ENCODE data around the gene ALDH3B2.
"Not testable (repeated sequence)": the region's sequence is repeated elsewhere in the genome, so short reads cannot be mapped to it uniquely, and the experiment has no call there.

The ALDH3B2 gene

DNA sequence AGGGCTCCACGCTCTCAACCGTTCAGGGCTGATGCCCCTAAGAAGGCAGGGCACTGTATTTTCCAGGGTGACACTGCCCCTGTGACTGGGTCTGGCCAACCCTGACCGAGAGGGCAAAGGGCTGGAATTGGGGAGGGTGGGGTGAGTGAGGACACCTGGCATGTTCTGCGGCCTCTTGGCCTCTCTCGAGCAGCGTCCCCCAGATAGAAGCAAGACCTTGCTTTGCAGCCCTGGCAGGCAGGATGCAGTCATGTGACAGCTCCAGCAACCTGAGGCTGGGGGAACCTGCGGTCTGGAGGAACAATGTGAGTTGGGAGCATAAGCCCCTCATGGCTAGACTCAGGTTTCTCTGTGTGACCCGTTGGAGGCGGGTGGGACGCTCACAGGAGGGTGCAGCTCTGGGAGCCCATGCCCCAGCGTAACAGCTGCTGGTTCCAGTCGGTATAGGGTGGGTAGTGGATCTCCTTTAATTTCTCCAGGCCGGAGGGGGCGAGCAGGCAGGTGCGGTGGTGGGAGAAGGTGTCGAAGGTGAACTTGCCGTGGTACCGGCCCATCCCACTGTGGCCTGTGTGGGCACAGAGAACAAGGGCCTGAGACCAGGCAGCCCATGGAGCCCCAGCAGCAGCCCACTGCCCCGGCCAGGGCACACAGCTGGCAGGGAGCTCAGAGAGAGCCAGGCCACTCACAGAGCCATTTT is 11.4 kb downstream of the ALDH3B2 start:
- no peak for TF ChIP-seq ZFX (IDR thresholded peaks at IDR 0.05; ENCODE audit: borderline replicate concordance)
- TF ChIP-seq, protein P1, sequence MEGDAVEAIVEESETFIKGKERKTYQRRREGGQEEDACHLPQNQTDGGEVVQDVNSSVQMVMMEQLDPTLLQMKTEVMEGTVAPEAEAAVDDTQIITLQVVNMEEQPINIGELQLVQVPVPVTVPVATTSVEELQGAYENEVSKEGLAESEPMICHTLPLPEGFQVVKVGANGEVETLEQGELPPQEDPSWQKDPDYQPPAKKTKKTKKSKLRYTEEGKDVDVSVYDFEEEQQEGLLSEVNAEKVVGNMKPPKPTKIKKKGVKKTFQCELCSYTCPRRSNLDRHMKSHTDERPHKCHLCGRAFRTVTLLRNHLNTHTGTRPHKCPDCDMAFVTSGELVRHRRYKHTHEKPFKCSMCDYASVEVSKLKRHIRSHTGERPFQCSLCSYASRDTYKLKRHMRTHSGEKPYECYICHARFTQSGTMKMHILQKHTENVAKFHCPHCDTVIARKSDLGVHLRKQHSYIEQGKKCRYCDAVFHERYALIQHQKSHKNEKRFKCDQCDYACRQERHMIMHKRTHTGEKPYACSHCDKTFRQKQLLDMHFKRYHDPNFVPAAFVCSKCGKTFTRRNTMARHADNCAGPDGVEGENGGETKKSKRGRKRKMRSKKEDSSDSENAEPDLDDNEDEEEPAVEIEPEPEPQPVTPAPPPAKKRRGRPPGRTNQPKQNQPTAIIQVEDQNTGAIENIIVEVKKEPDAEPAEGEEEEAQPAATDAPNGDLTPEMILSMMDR (IDR thresholded peaks at IDR 0.05), result no peak
- no peak overlapping the region for H3K27ac ChIP-seq

DNA sequence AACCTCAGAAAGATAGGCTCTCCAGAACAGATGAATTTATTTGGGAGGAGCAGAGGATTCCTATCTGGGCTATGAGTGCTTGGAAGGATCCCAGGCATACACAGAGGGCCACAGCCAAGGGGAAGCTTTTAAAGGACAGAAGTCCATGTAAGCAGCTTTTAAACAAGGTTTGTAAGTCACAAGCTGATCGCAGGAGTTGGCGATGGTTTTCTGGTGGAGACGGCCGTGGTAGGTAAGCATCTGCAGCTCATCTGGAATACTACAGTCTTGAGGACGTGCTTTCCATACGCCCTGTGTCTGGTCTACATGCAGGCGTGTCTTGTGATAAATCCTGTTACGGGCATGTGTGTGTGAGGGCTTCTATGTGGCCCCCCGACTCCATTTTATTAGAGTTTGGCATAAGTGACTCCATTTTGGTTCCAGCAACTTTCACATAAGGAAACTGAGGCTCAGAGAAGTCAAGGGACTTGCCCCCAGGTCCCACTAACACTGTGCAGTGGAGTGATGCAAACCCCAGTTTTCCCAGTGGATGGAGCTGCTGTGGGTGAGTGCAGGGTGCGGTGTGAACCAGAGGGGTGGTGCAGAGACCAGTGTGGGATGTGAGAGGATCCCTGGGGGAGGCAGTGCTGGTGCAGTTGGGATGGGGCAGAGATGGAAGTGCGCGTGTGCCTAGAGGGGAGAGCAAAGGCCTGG is 12.1 kb downstream of the ALDH3B2 start:
- TF ChIP-seq, protein P1 (IDR thresholded peaks at IDR 0.05), result no peak
- TF ChIP-seq ZFX (IDR thresholded peaks at IDR 0.05; ENCODE audit: borderline replicate concordance), result no peak

DNA sequence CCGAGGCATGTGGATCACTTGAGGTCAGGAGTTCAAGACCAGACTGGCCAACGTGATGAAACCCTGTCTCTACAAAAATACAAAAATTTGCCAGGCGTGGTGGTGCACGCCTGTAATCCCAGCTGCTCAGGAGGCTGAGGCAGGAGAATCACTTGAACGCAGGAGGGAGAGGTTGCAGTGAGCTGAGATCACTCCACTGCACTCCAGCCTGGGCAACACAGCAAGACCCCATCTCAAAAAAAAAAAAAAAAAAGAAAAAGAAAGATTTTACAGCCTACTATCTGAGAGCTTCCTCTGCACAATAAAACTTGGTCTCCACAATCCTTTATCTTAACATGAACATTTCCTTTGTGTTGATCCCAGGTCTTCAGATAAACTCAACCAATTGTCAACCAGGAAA is 13.7 kb downstream of the ALDH3B2 start:
- not testable (repeated sequence) for H3K27ac ChIP-seq

More for the DNA sequence above, 12.1 kb downstream of the ALDH3B2 start:
- H3K27ac ChIP-seq, result no peak overlapping the region

DNA sequence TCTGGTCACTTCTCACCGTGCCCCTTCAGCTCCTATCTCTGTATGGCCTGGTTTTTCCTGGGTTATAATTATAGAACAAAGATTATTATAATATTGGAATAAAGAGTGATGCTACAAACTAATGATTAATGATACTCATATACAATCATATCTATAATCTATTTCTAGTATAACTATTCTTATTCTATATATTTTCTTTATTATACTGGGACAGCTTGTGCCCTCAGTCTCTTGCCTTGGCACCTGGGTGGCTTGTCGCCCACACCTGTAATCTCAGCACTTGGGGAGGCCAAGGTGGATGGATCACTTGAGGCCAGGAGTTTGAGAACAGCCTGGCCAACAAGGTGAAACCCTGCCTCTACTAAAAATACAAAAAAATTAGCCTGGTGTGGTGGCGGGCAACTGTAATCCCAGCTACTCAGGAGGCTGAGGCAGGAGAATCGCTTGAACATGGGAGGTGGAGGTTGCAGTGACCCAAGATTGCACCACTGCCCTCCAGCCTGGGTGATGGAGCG is 14.7 kb downstream of the ALDH3B2 start:
- not testable (repeated sequence) for H3K27ac ChIP-seq
- TF ChIP-seq, protein P1 (IDR thresholded peaks at IDR 0.05), result peak; percentile 65

DNA sequence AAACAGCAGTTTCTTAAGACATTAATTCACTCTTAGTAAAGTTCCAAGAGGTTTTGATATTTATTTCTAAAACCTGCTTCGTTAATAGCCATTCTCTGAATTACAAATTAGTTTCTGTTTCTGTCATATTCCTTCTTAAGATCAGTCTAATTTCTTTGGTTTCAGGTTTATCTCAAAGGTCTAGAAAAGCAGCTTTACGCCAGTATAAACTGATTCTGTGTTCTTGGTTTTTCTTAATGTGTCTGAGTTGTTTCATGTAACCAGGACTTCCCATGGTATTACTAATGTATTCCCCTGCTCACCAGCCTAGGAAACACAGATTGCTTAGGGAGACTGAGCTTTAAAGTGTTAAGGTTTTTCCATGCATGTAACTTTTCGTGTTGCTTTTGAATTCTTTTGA is 17.1 kb downstream of the ALDH3B2 start:
- TF ChIP-seq, protein P1 (IDR thresholded peaks at IDR 0.05), result no peak
- no peak for TF ChIP-seq ZFX (IDR thresholded peaks at IDR 0.05; ENCODE audit: borderline replicate concordance)
- H3K27ac ChIP-seq, result peak overlapping the region; percentile 11; the same call in 1 of the 2 replicates

DNA sequence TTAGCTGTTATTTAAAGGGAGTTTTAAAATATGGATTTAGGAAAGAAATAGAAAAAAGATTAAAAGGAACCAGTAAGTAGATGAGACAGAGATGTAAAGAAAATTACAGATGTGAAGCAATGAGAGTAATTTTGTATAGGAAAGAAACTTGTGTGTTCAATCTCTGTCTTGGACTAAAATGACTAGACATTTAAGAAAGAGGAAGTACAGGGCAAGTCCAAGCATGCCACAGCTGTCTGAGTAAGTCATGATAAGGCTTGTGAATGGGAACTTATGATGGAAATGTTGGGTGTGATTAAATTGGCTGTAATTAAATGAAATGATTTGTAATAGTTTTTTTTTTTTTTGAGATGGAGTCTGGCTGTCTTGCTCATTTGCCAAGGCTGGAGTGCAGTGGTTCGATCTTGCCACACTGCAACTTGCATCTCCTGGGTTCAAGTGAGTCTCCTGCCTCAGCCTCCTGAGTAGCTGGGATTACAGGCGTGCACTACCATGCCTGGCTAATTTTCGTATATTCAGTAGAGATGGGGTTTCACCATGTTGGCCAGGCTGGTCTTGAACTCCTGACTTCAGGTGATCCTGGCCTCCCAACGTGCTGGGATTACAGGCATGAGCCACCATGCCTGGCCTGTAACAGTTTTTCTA is 18.0 kb downstream of the ALDH3B2 start:
- H3K27ac ChIP-seq, result no peak overlapping the region
- TF ChIP-seq, protein P1 (IDR thresholded peaks at IDR 0.05), result no peak
- no peak for TF ChIP-seq ZFX (IDR thresholded peaks at IDR 0.05; ENCODE audit: borderline replicate concordance)

DNA sequence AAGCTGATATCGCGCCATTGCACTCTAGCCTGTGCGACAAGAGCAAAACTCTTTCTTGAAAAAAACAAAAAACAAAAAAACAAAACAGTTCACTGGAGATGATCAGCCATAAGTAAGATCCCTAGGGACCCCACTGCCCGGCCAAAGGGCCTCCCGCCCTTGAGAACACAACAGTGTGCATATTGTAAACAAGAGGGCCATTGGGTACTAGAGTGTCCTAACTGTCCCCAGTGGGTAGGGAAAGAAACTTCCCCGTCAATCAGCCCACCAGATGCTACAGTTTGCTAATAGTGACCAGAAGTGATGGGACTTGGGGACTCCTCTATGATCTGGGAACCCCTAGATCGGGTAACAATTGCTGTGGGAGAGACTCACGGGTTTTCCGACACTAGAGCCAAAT is 20.2 kb downstream of the ALDH3B2 start:
- H3K27ac ChIP-seq, result no peak overlapping the region
- TF ChIP-seq, protein P1 (IDR thresholded peaks at IDR 0.05), result no peak
- no peak for TF ChIP-seq ZFX (IDR thresholded peaks at IDR 0.05; ENCODE audit: borderline replicate concordance)
